Bronchial epithelial cell (primary cell): ENCODE measurements around the gene SRBD1. TPM values are rescaled to one million over a fixed set of nuclear protein-coding genes. Genes with fewer than 3 reads are reported as not detected.

Experiments
- DNase-seq: peaks from one replicate; pipeline ENCODE4 v3.0.0-alpha.2; 2010; ENCODE audit warnings: low read depth
- FAIRE-seq: peaks from 2 replicates; lab custom pipeline; 2011; peaks lifted over from hg19 to GRCh38; lab: Jason Lieb, UNC
- H3K27me3 ChIP-seq: 2 replicates; pipeline ENCODE4 v1.5.1; 2011; ENCODE audit warnings: low read length; ENCODE audit not compliant: control insufficient read depth, insufficient read depth
- H3K36me3 ChIP-seq: 2 replicates; pipeline ENCODE4 v1.5.1; 2011; ENCODE audit warnings: low read length; ENCODE audit not compliant: control insufficient read depth, insufficient read depth
- H3K4me3 ChIP-seq: 2 replicates; pipeline ENCODE4 v1.5.1; 2011; ENCODE audit warnings: mild to moderate bottlenecking, low read depth, low read length, control low read depth
- total RNA-seq: library from RNA; depleted of rRNA; stranded (reverse); fragments of >200 nt; gene quantifications from 2 replicates; pipeline ENCODE4 v1.2.1, GENCODE V29; 2014
- TF ChIP-seq, protein P1 (sequence below): IDR thresholded peaks from 2 replicates; pipeline ENCODE4 v1.5.1; 2011; ENCODE audit warnings: mild to moderate bottlenecking, moderate library complexity, low read length, control low read depth, inconsistent platforms; ENCODE audit not compliant: insufficient read depth, severe bottlenecking

Gene SRBD1
- total RNA-seq, 1 donor from 2014 or later: 12.9 TPM

DNA sequence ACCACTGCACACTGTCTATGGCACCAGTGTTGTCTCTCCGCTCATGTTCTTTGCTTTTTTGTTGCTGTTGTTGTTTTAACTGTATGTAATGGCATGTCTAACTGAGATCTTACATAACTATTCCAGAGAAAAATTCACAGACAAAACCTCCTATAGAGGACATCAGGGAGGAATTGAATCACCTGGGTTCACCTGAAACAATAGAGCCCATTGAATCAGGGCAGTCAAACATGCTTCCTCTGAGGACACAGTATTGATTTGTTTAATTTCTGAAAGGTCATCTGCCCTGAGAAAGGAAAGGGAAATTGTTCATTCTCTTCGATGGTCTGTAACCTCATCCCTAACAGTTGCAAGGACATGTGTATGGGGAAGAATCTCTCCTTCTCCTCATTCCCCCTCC, 237.5 kb downstream of the SRBD1 start:
- Histone ChIP-seq H3K4me3 (no peak overlapping the region), H3K27me3 (no peaks in the 10 kb centered on the region), H3K36me3 (no peaks in the 10 kb centered on the region)
- DNase-seq (no peak), FAIRE-seq (no peak)
- TF ChIP-seq, protein P1, sequence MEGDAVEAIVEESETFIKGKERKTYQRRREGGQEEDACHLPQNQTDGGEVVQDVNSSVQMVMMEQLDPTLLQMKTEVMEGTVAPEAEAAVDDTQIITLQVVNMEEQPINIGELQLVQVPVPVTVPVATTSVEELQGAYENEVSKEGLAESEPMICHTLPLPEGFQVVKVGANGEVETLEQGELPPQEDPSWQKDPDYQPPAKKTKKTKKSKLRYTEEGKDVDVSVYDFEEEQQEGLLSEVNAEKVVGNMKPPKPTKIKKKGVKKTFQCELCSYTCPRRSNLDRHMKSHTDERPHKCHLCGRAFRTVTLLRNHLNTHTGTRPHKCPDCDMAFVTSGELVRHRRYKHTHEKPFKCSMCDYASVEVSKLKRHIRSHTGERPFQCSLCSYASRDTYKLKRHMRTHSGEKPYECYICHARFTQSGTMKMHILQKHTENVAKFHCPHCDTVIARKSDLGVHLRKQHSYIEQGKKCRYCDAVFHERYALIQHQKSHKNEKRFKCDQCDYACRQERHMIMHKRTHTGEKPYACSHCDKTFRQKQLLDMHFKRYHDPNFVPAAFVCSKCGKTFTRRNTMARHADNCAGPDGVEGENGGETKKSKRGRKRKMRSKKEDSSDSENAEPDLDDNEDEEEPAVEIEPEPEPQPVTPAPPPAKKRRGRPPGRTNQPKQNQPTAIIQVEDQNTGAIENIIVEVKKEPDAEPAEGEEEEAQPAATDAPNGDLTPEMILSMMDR: no peak

DNA sequence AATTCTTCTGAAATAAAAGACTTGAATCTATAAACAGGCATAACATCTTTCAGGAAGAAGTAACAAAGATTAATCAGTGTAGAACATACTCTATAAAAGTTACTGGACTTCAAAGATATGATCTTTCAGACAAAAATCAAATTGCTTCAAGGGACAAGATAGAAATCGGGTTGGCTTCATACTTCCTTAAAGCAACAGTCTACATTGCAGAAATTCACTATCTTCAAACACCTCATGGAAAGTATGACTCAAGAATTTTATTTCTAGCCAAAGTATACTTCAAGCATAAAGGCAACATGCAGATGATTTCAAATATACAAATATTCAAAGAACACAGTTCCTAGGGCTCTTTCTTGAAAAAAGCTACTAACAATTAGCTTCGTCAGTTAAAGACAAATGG, 240.7 kb downstream of the SRBD1 start:
- Histone ChIP-seq H3K4me3 (no peak overlapping the region), H3K27me3 (no peaks in the 10 kb centered on the region), H3K36me3 (no peaks in the 10 kb centered on the region)
- TF ChIP-seq, protein P1: no peak
- no peak for FAIRE-seq
- no peak for DNase-seq

DNA sequence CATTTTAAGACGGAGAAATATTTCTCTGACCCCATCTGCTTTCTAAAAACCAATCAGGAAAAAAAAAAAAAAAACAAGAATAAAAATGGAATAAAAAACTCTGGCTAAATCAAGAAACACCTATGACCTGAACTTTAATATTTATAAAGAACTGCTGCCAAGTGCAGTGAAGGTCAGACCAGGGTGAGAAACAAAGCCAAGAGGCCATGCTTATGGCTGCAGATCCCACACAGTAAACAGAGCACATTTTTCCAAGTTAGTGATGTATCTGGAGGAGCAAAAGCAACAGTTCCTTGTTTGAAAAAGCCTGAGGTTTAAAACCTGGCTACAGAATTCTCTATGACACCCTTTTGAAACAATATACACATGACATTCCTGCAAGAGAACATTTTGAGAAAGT, 242.3 kb downstream of the SRBD1 start:
- TF ChIP-seq, protein P1: no peak
- DNase-seq (no peak), FAIRE-seq (no peak)
- no peaks in the 10 kb centered on the region for H3K27me3 ChIP-seq
- no peaks in the 10 kb centered on the region for H3K36me3 ChIP-seq
- H3K4me3 ChIP-seq: no peak overlapping the region

DNA sequence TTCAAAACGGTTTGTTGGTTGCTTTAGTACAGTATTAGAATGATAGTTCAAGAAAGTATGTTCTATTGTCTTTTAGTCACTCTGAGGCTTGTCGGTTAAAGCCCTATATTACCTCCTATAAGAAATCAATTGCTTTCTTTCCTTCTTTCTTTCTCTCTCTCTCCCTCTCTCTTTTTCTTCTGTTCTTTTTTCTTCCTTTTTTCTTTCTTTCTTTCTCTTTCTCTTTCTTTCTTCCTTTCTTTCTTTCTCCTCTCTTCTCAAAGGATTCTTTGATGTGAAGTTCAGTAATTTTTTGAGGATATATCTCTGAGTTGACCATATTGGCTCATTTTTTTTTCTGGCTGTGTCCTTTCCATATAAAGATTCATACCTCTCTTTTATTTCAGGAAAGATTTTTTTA, 249.4 kb downstream of the SRBD1 start:
- TF ChIP-seq, protein P1: no peak

GRCh38 chr2:45354776-45355175, 256.3 kb downstream of the SRBD1 start:
- H3K36me3 ChIP-seq: no peaks in the 10 kb centered on the region
- no peak overlapping the region for H3K4me3 ChIP-seq
- no peaks in the 10 kb centered on the region for H3K27me3 ChIP-seq
- TF ChIP-seq, protein P1: no peak
- FAIRE-seq (no peak), DNase-seq (no peak)

More for the DNA sequence above, 249.4 kb downstream of the SRBD1 start:
- H3K27me3 ChIP-seq: no peaks in the 10 kb centered on the region
- FAIRE-seq (no peak), DNase-seq (no peak)
- no peak overlapping the region for H3K4me3 ChIP-seq
- no peaks in the 10 kb centered on the region for H3K36me3 ChIP-seq

- H3K27me3 ChIP-seq: no peaks in the 10 kb centered on the region
- FAIRE-seq (no peak), DNase-seq (peak; percentile 80)
- no peak overlapping the region for H3K4me3 ChIP-seq
- TF ChIP-seq, protein P1: no peak
- no peaks in the 10 kb centered on the region for H3K36me3 ChIP-seq
Observed at GRCh38 chr2:45353879-45354278, 257.2 kb downstream of the SRBD1 start.
